ENCODE results near the gene CSK.

CSK gene

GRCh38 chr15:74768099-74768770 lies 13.6 kb upstream of the CSK start:
- H3K4me3 ChIP-seq: peak overlapping the region in 3 of 10 experiments; percentile 21 to 40 (median 36); a peak in 3 of 20 replicates

GRCh38 chr15:74768771-74769342 lies 13.0 kb upstream of the CSK start:
- H3K4me2 ChIP-seq: peak overlapping the region; percentile 33 to 79 (median 63); a peak in 21 of 22 replicates
- no peaks in the 10 kb centered on the region for H3K9me3 ChIP-seq (replicated peaks in 1 of 11)
- no peaks in the 10 kb centered on the region for H3K36me3 ChIP-seq
- no peak overlapping the region for H3K27ac ChIP-seq
- no peak for TF ChIP-seq Cebpa-rat (IDR thresholded peaks at IDR 0.05)
- no peaks in the 10 kb centered on the region for H3K27me3 ChIP-seq
- H3K4me3 ChIP-seq: peak overlapping the region in 3 of 10 experiments; percentile 21 to 40 (median 36); a peak in 3 of 20 replicates
- H3K9ac ChIP-seq: peak overlapping the region in 9 of 11 experiments; percentile 14 to 52 (median 28); a peak in 10 of 22 replicates
- H4K20me1 ChIP-seq: peaks cover 0 to 11% (median 0%) of the 10 kb centered on the region in 11 experiments; a peak in 2 of 22 replicates
- peaks cover 28 to 40% (median 34%) of the 10 kb centered on the region in 10 experiments for H3K4me1 ChIP-seq

More at GRCh38 chr15:74768099-74768770, 13.6 kb upstream of the CSK start:
- H3K4me2 ChIP-seq: peak overlapping the region; percentile 33 to 79 (median 63); a peak in 21 of 22 replicates
- H3K36me3 ChIP-seq: no peaks in the 10 kb centered on the region
- no peaks in the 10 kb centered on the region for H3K27me3 ChIP-seq
- H3K27ac ChIP-seq: no peak overlapping the region
- peaks cover 0 to 11% (median 0%) of the 10 kb centered on the region in 11 experiments; a peak in 2 of 22 replicates for H4K20me1 ChIP-seq
- H3K9ac ChIP-seq: peak overlapping the region in 9 of 11 experiments; percentile 14 to 52 (median 28); a peak in 11 of 22 replicates
- H3K9me3 ChIP-seq (replicated peaks in 1 of 11): no peaks in the 10 kb centered on the region
- TF ChIP-seq Cebpa-rat (IDR thresholded peaks at IDR 0.05): no peak
- H3K4me1 ChIP-seq: peaks cover 23 to 35% (median 29%) of the 10 kb centered on the region in 10 experiments

GRCh38 chr15:74769463-74770025 lies 12.3 kb upstream of the CSK start:
- H3K27me3 ChIP-seq: no peaks in the 10 kb centered on the region
- no peak overlapping the region for H3K4me3 ChIP-seq
- no peak for TF ChIP-seq Cebpa-rat (IDR thresholded peaks at IDR 0.05)
- H3K9me3 ChIP-seq (replicated peaks in 1 of 11): no peaks in the 10 kb centered on the region
- peaks cover 0 to 11% (median 0%) of the 10 kb centered on the region in 11 experiments; a peak in 2 of 22 replicates for H4K20me1 ChIP-seq
- H3K4me1 ChIP-seq: peaks cover 35 to 47% (median 40%) of the 10 kb centered on the region in 10 experiments
- H3K36me3 ChIP-seq: no peaks in the 10 kb centered on the region
- no peak overlapping the region for H3K9ac ChIP-seq
- no peak overlapping the region for H3K27ac ChIP-seq
- no peak overlapping the region for H3K4me2 ChIP-seq

- H3K4me2 ChIP-seq: peak overlapping the region in 8 of 11 experiments; percentile 11 to 100 (median 86); a peak in 10 of 22 replicates
Measured at GRCh38 chr15:74770211-74770903, 11.5 kb upstream of the CSK start.

GRCh38 chr15:74773329-74773728 lies 8.6 kb upstream of the CSK start:
- Histone ChIP-seq H3K9ac (peak overlapping the region in 9 of 11 experiments; percentile 0 to 57 (median 37); a peak in 12 of 22 replicates), H3K27ac (peak overlapping the region in 9 of 11 experiments; percentile 28 to 99 (median 41); a peak in 15 of 22 replicates), H3K4me1 (peaks cover 73 to 83% (median 78%) of the 10 kb centered on the region in 10 experiments)

More at GRCh38 chr15:74770211-74770903, 11.5 kb upstream of the CSK start:
- no peak for TF ChIP-seq Cebpa-rat (IDR thresholded peaks at IDR 0.05)
- no peaks in the 10 kb centered on the region for H3K9me3 ChIP-seq (replicated peaks in 1 of 11)
- H3K4me1 ChIP-seq: peaks cover 43 to 55% (median 49%) of the 10 kb centered on the region in 10 experiments
- H3K4me3 ChIP-seq: no peak overlapping the region
- H3K27me3 ChIP-seq: no peaks in the 10 kb centered on the region
- no peak overlapping the region for H3K27ac ChIP-seq
- H4K20me1 ChIP-seq: peaks cover 0 to 11% (median 0%) of the 10 kb centered on the region in 11 experiments; a peak in 2 of 22 replicates
- H3K9ac ChIP-seq: peak overlapping the region in 3 of 11 experiments; percentile 4 to 53 (median 15); a peak in 5 of 22 replicates
- no peaks in the 10 kb centered on the region for H3K36me3 ChIP-seq

GRCh38 chr15:74773731-74774252 lies 8.1 kb upstream of the CSK start:
- Histone ChIP-seq H3K9me3 (replicated peaks in 1 of 11) (no peaks in the 10 kb centered on the region), H3K27ac (peak overlapping the region in 9 of 11 experiments; percentile 28 to 99 (median 41); a peak in 16 of 22 replicates), H3K4me2 (peak overlapping the region; percentile 94 to 100 (median 98)), H3K9ac (peak overlapping the region in 9 of 11 experiments; percentile 0 to 55 (median 37); a peak in 13 of 22 replicates), H3K4me3 (no peak overlapping the region), H3K36me3 (no peaks in the 10 kb centered on the region), H3K4me1 (peaks cover 77 to 84% (median 82%) of the 10 kb centered on the region in 10 experiments), H4K20me1 (peaks cover 0 to 11% (median 0%) of the 10 kb centered on the region in 11 experiments; a peak in 2 of 22 replicates), H3K27me3 (no peaks in the 10 kb centered on the region)
- TF ChIP-seq Cebpa-rat (IDR thresholded peaks at IDR 0.05): peak in 7 of 11 experiments; percentile 21 to 74 (median 46); a peak in 7 of 22 replicates

More at GRCh38 chr15:74773329-74773728, 8.6 kb upstream of the CSK start:
- TF ChIP-seq Cebpa-rat (IDR thresholded peaks at IDR 0.05): no peak
- no peaks in the 10 kb centered on the region for H3K9me3 ChIP-seq (replicated peaks in 1 of 11)
- no peaks in the 10 kb centered on the region for H3K36me3 ChIP-seq
- no peaks in the 10 kb centered on the region for H3K27me3 ChIP-seq
- no peak overlapping the region for H3K4me3 ChIP-seq
- H3K4me2 ChIP-seq: peak overlapping the region; percentile 94 to 100 (median 98)
- peaks cover 0 to 11% (median 0%) of the 10 kb centered on the region in 11 experiments; a peak in 2 of 22 replicates for H4K20me1 ChIP-seq

- Histone ChIP-seq H3K9ac (peak overlapping the region; percentile 51 to 99 (median 80); a peak in 21 of 22 replicates), H3K4me3 (peak overlapping the region in 3 of 10 experiments; percentile 10 to 18 (median 16); a peak in 1 of 20 replicates), H3K27ac (peak overlapping the region; percentile 98 to 100 (median 100)), H3K9me3 (replicated peaks in 1 of 11) (no peaks in the 10 kb centered on the region), H4K20me1 (peaks cover 0 to 6% (median 0%) of the 10 kb centered on the region in 11 experiments; a peak in 2 of 22 replicates), H3K4me1 (peaks cover 91 to 97% (median 96%) of the 10 kb centered on the region in 10 experiments), H3K36me3 (no peaks in the 10 kb centered on the region), H3K27me3 (no peaks in the 10 kb centered on the region), H3K4me2 (peak overlapping the region; percentile 94 to 100 (median 98))
- TF ChIP-seq Cebpa-rat (IDR thresholded peaks at IDR 0.05): no peak
Measured at GRCh38 chr15:74775132-74775562, 6.7 kb upstream of the CSK start.

- H3K4me3 ChIP-seq: peak overlapping the region in 2 of 10 experiments; percentile 10 to 16; a peak in 1 of 20 replicates
- H3K9me3 ChIP-seq (replicated peaks in 1 of 11): no peaks in the 10 kb centered on the region
- H3K27ac ChIP-seq: peak overlapping the region; percentile 98 to 100 (median 100)
- H4K20me1 ChIP-seq: no peaks in the 10 kb centered on the region; a peak in 1 of 22 replicates
- H3K36me3 ChIP-seq: no peaks in the 10 kb centered on the region
- peaks cover 98 to 100% (median 100%) of the 10 kb centered on the region in 10 experiments for H3K4me1 ChIP-seq
- peak overlapping the region; percentile 94 to 100 (median 98) for H3K4me2 ChIP-seq
- peak overlapping the region; percentile 51 to 99 (median 80); a peak in 21 of 22 replicates for H3K9ac ChIP-seq
- no peak for TF ChIP-seq Cebpa-rat (IDR thresholded peaks at IDR 0.05)
- H3K27me3 ChIP-seq: no peaks in the 10 kb centered on the region
Measured at GRCh38 chr15:74775894-74776293, 6.0 kb upstream of the CSK start.
